HG02870 (cell line): ENCODE measurements around the gene C9orf153.
A peak's percentile ranks its signal among the peaks of the same experiment; 100 is the strongest.
"Not testable (repeated sequence)": the region's sequence is repeated elsewhere in the genome, so short reads cannot be mapped to it uniquely, and the experiment has no call there.

ENCODE experiments used
- ATAC-seq: cut with Tn5 transposase; IDR thresholded peaks from one replicate; pipeline ENCODE4 v1.9.1; 2021; ENCODE audit warnings: mild to moderate bottlenecking, moderate library complexity; ENCODE audit not compliant: unreplicated experiment

Gene C9orf153

GRCh38 chr9:86259557-86259956 is at the start of gene C9orf153:
TSS of gene C9orf153 (minus strand) at chr9:86259657. CDS start at chr9:86229603, 30,054 bp downstream.
- no peak for ATAC-seq

GRCh38 chr9:86308687-86309086 is 49.2 kb upstream of the C9orf153 start:
- ATAC-seq, result no peak

- no peak for ATAC-seq
Observed at GRCh38 chr9:86304236-86304730, 44.8 kb upstream of the C9orf153 start.

- no peak for ATAC-seq
Observed at GRCh38 chr9:86303316-86303975, 44.0 kb upstream of the C9orf153 start.

GRCh38 chr9:86301686-86302085 is 42.2 kb upstream of the C9orf153 start:
- ATAC-seq, result no peak

- ATAC-seq, result no peak
Observed at GRCh38 chr9:86300701-86301100, 41.2 kb upstream of the C9orf153 start.

GRCh38 chr9:86298873-86299272 is 39.4 kb upstream of the C9orf153 start:
- ATAC-seq, result no peak

GRCh38 chr9:86290341-86290740 is 30.9 kb upstream of the C9orf153 start:
- ATAC-seq, result not testable (repeated sequence)

- no peak for ATAC-seq
Observed at GRCh38 chr9:86288499-86289198, 29.2 kb upstream of the C9orf153 start.

GRCh38 chr9:86287013-86287412 is 27.6 kb upstream of the C9orf153 start:
- no peak for ATAC-seq

- no peak for ATAC-seq
Observed at GRCh38 chr9:86286278-86286677, 26.8 kb upstream of the C9orf153 start.

- no peak for ATAC-seq
Observed at GRCh38 chr9:86285261-86285660, 25.8 kb upstream of the C9orf153 start.

- ATAC-seq, result peak; percentile 7
Observed at GRCh38 chr9:86282979-86283535, 23.6 kb upstream of the C9orf153 start.

GRCh38 chr9:86282077-86282978 is 22.9 kb upstream of the C9orf153 start, which contains the start of gene ISCA1:
TSS of gene ISCA1 (minus strand) at chr9:86282538. CDS start at chr9:86282458, 80 bp downstream.
- peak; percentile 72 for ATAC-seq

- no peak for ATAC-seq
Observed at GRCh38 chr9:86281593-86282076, 22.2 kb upstream of the C9orf153 start.

- ATAC-seq, result no peak
Observed at GRCh38 chr9:86280580-86280979, 21.1 kb upstream of the C9orf153 start.

- no peak for ATAC-seq
Observed at GRCh38 chr9:86279839-86280238, 20.4 kb upstream of the C9orf153 start.

GRCh38 chr9:86277072-86277471 is 17.6 kb upstream of the C9orf153 start:
- ATAC-seq, result no peak

- no peak for ATAC-seq
Observed at GRCh38 chr9:86275962-86276361, 16.5 kb upstream of the C9orf153 start.

- ATAC-seq, result no peak
Observed at GRCh38 chr9:86274821-86275643, 15.6 kb upstream of the C9orf153 start.
